ENCODE measurements around the gene ZNF343. TPM values are rescaled to one million over a fixed set of nuclear protein-coding genes. Genes with fewer than 3 reads are reported as not detected.
A peak's percentile ranks its signal among the peaks of the same experiment; 100 is the strongest.

The ZNF343 gene
- polyA plus RNA-seq (2013, experiment 1 of 2), result 7.2 TPM
- 6.6 TPM for polyA plus RNA-seq (2013, experiment 2 of 2)

DNA sequence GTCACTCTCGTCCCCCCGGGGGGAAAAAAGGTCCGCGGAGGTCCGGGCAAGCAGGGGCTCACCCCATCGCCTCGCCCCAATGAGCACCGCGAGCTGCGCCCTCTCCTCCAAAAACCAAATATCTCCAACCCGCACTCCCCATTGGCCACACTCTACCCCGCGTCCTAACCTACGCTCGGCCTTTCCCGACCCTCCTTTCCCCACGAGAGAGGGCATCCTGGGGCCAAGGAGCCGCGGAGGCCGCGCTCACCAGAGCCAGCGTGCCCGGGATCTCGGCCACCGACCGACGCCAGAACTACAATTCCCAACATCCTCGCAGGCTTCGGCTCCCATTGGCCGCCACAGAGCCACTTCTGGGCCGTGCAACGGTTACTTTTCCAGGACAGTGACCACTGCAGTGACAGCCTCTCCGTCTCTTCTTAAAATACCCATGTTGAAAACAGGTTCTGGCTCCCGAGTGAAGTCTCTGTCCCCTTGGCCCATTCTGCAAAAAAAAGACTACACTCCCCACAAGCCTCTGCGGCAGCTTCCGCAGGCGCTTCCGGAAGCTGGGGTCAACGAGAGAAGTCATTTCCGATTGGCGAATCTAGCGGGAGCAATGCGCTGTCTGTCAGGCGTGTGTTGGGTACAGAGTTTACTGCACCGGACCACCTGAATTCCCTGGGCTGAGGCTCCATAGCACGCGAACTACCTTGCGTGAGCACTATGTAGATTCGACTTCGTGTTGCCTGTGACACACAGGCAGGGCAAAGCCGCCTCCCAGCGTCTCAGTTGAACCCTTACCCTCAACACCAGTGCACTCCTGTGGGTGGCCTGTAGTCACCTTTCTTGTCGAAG is at the start of gene ZNF343:
ZNF343 (minus strand) TSS at position 285 of the 837 bp plus-strand sequence. CDS start 15,020 bp downstream, outside the sequence.
- 0 to 1% methylated on average over 38 to 44 of the region's 53 CpGs for WGBS, 2 experiments (ENCODE audit: insufficient coverage in 2 of 2)
- Histone ChIP-seq H3K27ac (ENCODE audit: low read depth, low read length, severe bottlenecking) (peak within 1 kb of the TSS; percentile 55), H3K4me3 (ENCODE audit: extremely low read depth, insufficient read depth, low read length, poor library complexity, severe bottlenecking) (peak within 1 kb of the TSS; percentile 78), H3K4me1 (ENCODE audit: control insufficient read depth, insufficient read depth, low read length, poor library complexity, severe bottlenecking) (peaks cover 9% of the 10 kb centered on the region), H3K9me3 (ENCODE audit: control insufficient read depth, low read length) (no peaks in the 10 kb centered on the region), H3K36me3 (ENCODE audit: control insufficient read depth, insufficient read depth, low read length) (no peaks in the 10 kb centered on the region)

- 34 to 39% methylated on average over 18 to 20 of the region's 22 CpGs for WGBS, 2 experiments (ENCODE audit: insufficient coverage in 2 of 2)
- no peak overlapping the region for H3K27ac ChIP-seq (ENCODE audit: low read depth, low read length, severe bottlenecking)
- H3K9me3 ChIP-seq (ENCODE audit: control insufficient read depth, low read length), result no peaks in the 10 kb centered on the region
- no peaks in the 10 kb centered on the region for H3K4me1 ChIP-seq (ENCODE audit: control insufficient read depth, insufficient read depth, low read length, poor library complexity, severe bottlenecking)
- peak overlapping the region; percentile 18 for H3K4me3 ChIP-seq (ENCODE audit: extremely low read depth, insufficient read depth, low read length, poor library complexity, severe bottlenecking)
- H3K36me3 ChIP-seq (ENCODE audit: control insufficient read depth, insufficient read depth, low read length), result no peaks in the 10 kb centered on the region
These were observed 49.3 kb upstream of the ZNF343 start for GRCh38 chr20:2557873-2558580.

GRCh38 chr20:2545594-2545993 is 36.9 kb upstream of the ZNF343 start:
- Histone ChIP-seq H3K9me3 (ENCODE audit: control insufficient read depth, low read length) (no peaks in the 10 kb centered on the region), H3K4me1 (ENCODE audit: control insufficient read depth, insufficient read depth, low read length, poor library complexity, severe bottlenecking) (no peaks in the 10 kb centered on the region), H3K4me3 (ENCODE audit: extremely low read depth, insufficient read depth, low read length, poor library complexity, severe bottlenecking) (no peak overlapping the region), H3K36me3 (ENCODE audit: control insufficient read depth, insufficient read depth, low read length) (no peaks in the 10 kb centered on the region), H3K27ac (ENCODE audit: low read depth, low read length, severe bottlenecking) (no peak overlapping the region)
- WGBS, 2 experiments (ENCODE audit: insufficient coverage in 2 of 2), result 77 to 86% methylated on average over 2 of the region's 2 CpGs

DNA sequence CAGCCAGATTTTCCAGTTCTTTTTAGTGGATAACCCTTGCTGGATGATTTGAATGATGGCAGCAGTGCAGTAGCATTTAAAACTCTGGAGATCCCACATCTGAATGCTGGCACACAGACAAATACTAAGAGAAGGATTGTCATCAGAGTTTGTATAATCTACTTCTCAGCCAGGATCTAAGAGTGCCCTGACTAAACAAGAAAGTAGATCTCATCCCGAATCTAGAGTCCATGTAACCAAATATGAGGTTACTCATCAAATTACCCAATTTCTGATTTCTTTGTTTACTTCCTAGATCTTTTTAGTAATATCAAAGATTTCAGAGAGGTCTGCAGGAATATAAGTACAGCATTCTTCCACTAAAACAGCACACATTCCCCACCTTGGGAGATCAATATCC is 35.5 kb upstream of the ZNF343 start:
- 100% methylated on average over 1 of the region's 1 CpG for WGBS, 2 experiments (ENCODE audit: insufficient coverage in 2 of 2)
- no peak overlapping the region for H3K27ac ChIP-seq (ENCODE audit: low read depth, low read length, severe bottlenecking)
- H3K4me1 ChIP-seq (ENCODE audit: control insufficient read depth, insufficient read depth, low read length, poor library complexity, severe bottlenecking), result no peaks in the 10 kb centered on the region
- H3K36me3 ChIP-seq (ENCODE audit: control insufficient read depth, insufficient read depth, low read length), result no peaks in the 10 kb centered on the region
- H3K9me3 ChIP-seq (ENCODE audit: control insufficient read depth, low read length), result no peaks in the 10 kb centered on the region
- H3K4me3 ChIP-seq (ENCODE audit: extremely low read depth, insufficient read depth, low read length, poor library complexity, severe bottlenecking), result no peak overlapping the region

DNA sequence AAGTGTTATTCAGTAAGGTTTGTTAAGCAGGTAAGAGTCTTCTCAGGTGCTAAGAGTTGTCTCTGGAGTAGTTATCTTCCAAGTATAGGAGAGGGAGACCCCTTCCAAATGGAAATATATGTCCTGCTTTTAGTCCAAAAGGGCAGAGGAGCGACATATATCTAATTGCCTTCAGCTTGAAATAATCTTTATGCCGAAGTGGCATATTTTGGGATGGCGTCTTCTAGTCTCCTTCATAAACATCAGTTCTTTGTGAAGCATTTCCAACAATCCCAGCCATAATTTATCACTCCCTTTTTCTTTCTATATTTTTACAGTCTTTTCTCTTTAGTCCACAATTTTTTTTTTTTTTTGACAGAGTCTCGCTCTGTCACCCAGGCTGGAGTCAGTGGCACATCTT is 33.6 kb upstream of the ZNF343 start:
- Histone ChIP-seq H3K27ac (ENCODE audit: low read depth, low read length, severe bottlenecking) (no peak overlapping the region), H3K36me3 (ENCODE audit: control insufficient read depth, insufficient read depth, low read length) (no peaks in the 10 kb centered on the region), H3K9me3 (ENCODE audit: control insufficient read depth, low read length) (no peaks in the 10 kb centered on the region), H3K4me3 (ENCODE audit: extremely low read depth, insufficient read depth, low read length, poor library complexity, severe bottlenecking) (no peak overlapping the region), H3K4me1 (ENCODE audit: control insufficient read depth, insufficient read depth, low read length, poor library complexity, severe bottlenecking) (no peaks in the 10 kb centered on the region)
- WGBS, 2 experiments (ENCODE audit: insufficient coverage in 2 of 2), result 85 to 98% methylated on average over 3 to 4 of the region's 4 CpGs

GRCh38 chr20:2541940-2542339 is 33.2 kb upstream of the ZNF343 start:
- WGBS, 2 experiments (ENCODE audit: insufficient coverage in 2 of 2), result 93% methylated on average over 1 of the region's 2 CpGs; no CpG with 5 or more reads in 1 of the 2 experiments
- Histone ChIP-seq H3K4me3 (ENCODE audit: extremely low read depth, insufficient read depth, low read length, poor library complexity, severe bottlenecking) (no peak overlapping the region), H3K9me3 (ENCODE audit: control insufficient read depth, low read length) (no peaks in the 10 kb centered on the region), H3K4me1 (ENCODE audit: control insufficient read depth, insufficient read depth, low read length, poor library complexity, severe bottlenecking) (no peaks in the 10 kb centered on the region), H3K27ac (ENCODE audit: low read depth, low read length, severe bottlenecking) (no peak overlapping the region), H3K36me3 (ENCODE audit: control insufficient read depth, insufficient read depth, low read length) (no peaks in the 10 kb centered on the region)

DNA sequence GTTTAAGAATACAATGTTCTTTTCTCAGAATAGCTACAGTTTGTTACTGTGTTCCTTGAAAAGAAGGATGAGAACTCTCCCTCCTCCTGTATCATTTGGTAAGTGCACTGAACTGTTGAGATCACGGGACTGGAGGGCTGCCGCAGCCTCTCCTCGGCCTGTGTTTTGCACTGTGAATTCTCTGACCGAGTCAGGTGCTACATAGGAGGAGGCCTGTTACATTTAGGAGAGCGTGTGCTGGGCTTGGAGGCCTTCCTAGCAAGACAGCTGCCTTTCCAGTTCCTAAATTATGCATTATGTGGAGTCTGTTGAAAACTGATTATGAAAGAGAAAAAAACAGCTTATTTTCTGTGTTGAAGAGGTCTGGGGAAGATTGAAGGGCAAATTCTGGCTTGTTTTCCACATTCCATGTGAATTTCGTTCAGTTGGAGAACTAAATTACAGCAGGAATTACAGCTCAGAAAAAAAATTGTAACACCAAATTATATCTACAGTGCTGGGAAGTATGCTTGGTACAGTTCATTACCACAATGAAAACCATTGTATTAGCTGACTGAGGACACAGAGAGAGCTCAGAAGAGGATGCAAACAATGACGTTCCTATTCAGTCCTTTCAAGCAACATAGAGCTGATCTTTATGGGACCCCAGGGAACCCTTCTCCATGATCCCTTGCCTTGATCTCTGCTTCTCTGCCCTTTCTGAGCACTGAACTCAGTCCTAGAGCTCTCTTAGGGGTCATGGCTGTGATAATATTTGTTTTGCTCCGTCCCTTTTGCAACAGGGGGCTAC is 30.4 kb upstream of the ZNF343 start:
- no peaks in the 10 kb centered on the region for H3K36me3 ChIP-seq (ENCODE audit: control insufficient read depth, insufficient read depth, low read length)
- H3K4me3 ChIP-seq (ENCODE audit: extremely low read depth, insufficient read depth, low read length, poor library complexity, severe bottlenecking), result no peak overlapping the region
- H3K27ac ChIP-seq (ENCODE audit: low read depth, low read length, severe bottlenecking), result no peak overlapping the region
- H3K9me3 ChIP-seq (ENCODE audit: control insufficient read depth, low read length), result no peaks in the 10 kb centered on the region
- no peaks in the 10 kb centered on the region for H3K4me1 ChIP-seq (ENCODE audit: control insufficient read depth, insufficient read depth, low read length, poor library complexity, severe bottlenecking)
- 81 to 100% methylated on average over 2 to 7 of the region's 8 CpGs for WGBS, 2 experiments (ENCODE audit: insufficient coverage in 2 of 2)

DNA sequence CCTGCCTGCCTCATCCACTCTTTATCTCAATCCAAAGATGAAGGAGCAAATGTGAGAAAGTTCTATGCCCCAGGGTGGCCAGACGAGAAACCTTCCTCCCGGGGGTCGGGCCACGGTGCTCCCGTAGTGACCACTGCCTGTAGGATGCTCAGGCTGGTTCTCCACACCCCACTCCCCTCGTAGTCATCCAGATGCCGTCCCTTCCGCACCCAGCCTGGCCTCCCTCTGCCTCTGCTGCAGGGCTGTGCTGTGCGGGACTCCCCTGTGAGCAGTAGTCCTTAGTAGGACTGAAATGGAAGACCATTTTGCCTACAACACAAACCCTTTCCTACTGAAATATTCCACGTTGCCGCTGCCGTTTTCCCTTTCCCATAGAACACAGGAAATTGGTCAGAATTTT is 29.6 kb upstream of the ZNF343 start:
- H3K36me3 ChIP-seq (ENCODE audit: control insufficient read depth, insufficient read depth, low read length), result no peaks in the 10 kb centered on the region
- H3K27ac ChIP-seq (ENCODE audit: low read depth, low read length, severe bottlenecking), result no peak overlapping the region
- H3K4me3 ChIP-seq (ENCODE audit: extremely low read depth, insufficient read depth, low read length, poor library complexity, severe bottlenecking), result no peak overlapping the region
- 80 to 81% methylated on average over 5 to 8 of the region's 12 CpGs for WGBS, 2 experiments (ENCODE audit: insufficient coverage in 2 of 2)
- H3K4me1 ChIP-seq (ENCODE audit: control insufficient read depth, insufficient read depth, low read length, poor library complexity, severe bottlenecking), result no peaks in the 10 kb centered on the region
- no peaks in the 10 kb centered on the region for H3K9me3 ChIP-seq (ENCODE audit: control insufficient read depth, low read length)

DNA sequence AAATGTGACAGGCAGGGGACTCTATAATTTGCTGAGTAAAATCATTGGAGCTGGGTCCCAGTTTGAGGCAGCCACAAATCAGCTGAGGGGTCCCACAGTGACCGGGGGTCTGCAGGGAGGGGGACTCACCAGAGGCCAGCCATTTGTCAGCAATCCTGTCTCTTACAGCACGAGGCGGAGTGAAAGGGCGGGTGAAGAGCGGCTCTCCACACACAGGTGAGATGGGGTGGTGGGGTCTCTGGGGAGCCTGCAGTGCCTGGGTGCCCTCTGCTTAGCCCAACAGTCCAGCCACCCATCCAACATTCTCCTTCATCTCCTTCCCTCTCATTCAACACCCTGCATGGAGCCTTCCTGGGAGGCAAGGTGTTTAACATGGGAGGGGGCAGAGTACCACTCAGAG is 28.4 kb upstream of the ZNF343 start:
- Histone ChIP-seq H3K36me3 (ENCODE audit: control insufficient read depth, insufficient read depth, low read length) (no peaks in the 10 kb centered on the region), H3K4me3 (ENCODE audit: extremely low read depth, insufficient read depth, low read length, poor library complexity, severe bottlenecking) (no peak overlapping the region), H3K27ac (ENCODE audit: low read depth, low read length, severe bottlenecking) (no peak overlapping the region), H3K4me1 (ENCODE audit: control insufficient read depth, insufficient read depth, low read length, poor library complexity, severe bottlenecking) (no peaks in the 10 kb centered on the region), H3K9me3 (ENCODE audit: control insufficient read depth, low read length) (no peaks in the 10 kb centered on the region)
- 90 to 100% methylated on average over 2 of the region's 5 CpGs for WGBS, 2 experiments (ENCODE audit: insufficient coverage in 2 of 2)

DNA sequence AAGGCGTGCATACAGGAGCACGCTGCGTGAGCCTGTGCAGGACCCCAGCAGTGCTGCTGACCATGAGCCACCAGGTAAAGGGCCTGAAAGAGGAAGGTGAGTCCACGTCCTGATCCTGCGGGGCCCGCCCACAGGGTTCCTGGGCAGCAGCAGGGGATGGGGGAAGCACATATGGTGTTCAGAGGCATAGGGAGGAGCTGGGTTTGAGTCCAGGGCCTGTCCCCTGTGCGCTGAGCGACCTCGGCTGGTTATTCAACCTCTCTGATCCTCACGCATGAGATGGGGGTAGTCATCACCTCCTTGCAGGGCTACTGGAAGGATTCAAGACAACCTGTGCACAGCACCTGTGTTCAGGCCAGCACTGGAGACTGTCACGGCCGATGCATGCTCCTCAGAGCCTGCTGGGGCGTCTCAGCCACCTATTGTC is 27.9 kb upstream of the ZNF343 start, which contains the start of gene TMC2:
TMC2 (plus strand) TSS at position 14 of the 427 bp plus-strand sequence; CDS start at position 63, 49 bp downstream.
- Histone ChIP-seq H3K4me3 (ENCODE audit: extremely low read depth, insufficient read depth, low read length, poor library complexity, severe bottlenecking) (no peak within 1 kb of the TSS), H3K9me3 (ENCODE audit: control insufficient read depth, low read length) (no peaks in the 10 kb centered on the region), H3K4me1 (ENCODE audit: control insufficient read depth, insufficient read depth, low read length, poor library complexity, severe bottlenecking) (no peaks in the 10 kb centered on the region), H3K36me3 (ENCODE audit: control insufficient read depth, insufficient read depth, low read length) (no peaks in the 10 kb centered on the region), H3K27ac (ENCODE audit: low read depth, low read length, severe bottlenecking) (no peak within 1 kb of the TSS)
- WGBS, 2 experiments (ENCODE audit: insufficient coverage in 2 of 2), result 83 to 88% methylated on average over 10 to 13 of the region's 13 CpGs
